Activated CD8-positive, alpha-beta memory T cell treated with anti-CD3 and anti-CD28 coated beads for 36 hours (primary cell): Measurements from ENCODE around the gene GOLT1B. TPM values are rescaled to one million over a fixed set of nuclear protein-coding genes. Genes with fewer than 3 reads are reported as not detected.

Experiments
- CTCF ChIA-PET: fragments of 350-600 bp; sonication (Branson Sonifier 250); formaldehyde crosslinking; loops from one replicate; lab custom pipeline; 2021; ENCODE audit warnings: antibody characterized with exemption; lab: Charles Lee
- POLR2A ChIA-PET: fragments of 350-600 bp; sonication (Branson Sonifier 250); formaldehyde crosslinking; loops from one replicate; lab custom pipeline; 2021; ENCODE audit warnings: antibody characterized with exemption; lab: Charles Lee
- total RNA-seq, 2 experiments: library from RNA; stranded (reverse); gene quantifications; one replicate each; pipeline ENCODE4 v1.2.3, GENCODE V29; 2021

Gene GOLT1B
- total RNA-seq, 2 experiments from 2014 or later = 43.0 to 46.3 TPM

DNA sequence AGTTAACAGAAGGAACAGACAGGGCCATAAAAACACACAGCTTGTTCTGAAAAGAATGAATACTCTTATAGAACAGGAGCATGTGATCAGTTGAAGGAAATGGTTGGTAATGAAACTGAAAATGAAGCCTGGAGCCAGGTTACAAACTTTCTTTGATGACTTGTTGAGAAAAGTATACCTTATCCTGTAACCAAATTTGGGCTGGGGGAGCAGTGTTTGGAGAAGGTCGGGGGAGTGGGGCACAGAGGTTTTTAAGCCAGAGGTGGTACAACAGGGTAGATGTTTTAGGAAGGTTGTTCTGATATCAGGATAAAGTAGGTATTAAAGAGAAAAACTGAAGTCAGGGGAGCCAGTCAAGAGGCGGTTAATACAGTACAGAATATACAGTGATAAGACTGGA, 8.2 kb downstream of the GOLT1B start:
- POLR2A ChIA-PET = no interaction called here

DNA sequence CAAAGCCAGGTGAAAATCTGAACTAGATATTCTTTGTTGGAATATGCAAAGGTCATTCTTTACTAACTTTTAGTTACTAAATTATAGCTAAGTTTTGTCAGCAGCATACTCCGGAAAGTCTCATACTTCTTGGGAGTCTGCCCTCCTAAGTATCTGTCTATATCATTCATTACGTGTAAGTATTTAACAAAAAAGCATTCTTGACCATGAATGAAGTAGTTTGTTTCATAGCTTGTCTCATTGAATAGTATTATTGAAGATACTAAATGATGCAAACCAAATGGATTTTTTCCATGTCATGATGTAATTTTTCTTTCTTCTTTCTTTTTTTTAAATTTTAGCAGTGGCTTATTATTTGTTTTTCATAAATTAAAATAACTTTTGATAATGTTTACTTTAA, 14.7 kb downstream of the GOLT1B start:
- POLR2A ChIA-PET = no interaction called here
- CTCF ChIA-PET = interaction anchor here (1.0 kb wide), 1 partner anchor 11 kb away, joined by 3 read pairs; no protein-coding TSS in a partner anchor

More for the DNA sequence above, 8.2 kb downstream of the GOLT1B start:
- CTCF ChIA-PET = no interaction called here

DNA sequence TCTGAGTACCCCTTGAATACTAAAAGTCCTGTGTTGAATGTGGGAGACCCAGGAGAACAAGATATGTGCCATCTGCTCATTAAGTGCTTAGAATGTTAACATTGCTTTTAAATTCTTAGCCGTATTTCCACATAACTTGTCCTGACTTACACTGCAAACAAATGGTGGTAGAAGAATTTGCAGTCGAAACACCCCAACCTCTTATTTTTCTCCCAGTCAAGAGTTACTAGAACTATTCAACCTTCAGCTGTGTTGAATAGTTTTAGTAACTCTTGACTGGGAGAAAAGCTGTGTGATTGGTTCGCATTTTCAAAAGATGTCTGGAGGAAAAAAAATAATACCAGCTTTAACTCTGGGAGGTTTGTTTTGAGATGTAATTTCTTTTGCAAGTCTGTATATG, 16.9 kb downstream of the GOLT1B start:
- ChIA-PET POLR2A (no interaction called here), CTCF (no interaction called here)

DNA sequence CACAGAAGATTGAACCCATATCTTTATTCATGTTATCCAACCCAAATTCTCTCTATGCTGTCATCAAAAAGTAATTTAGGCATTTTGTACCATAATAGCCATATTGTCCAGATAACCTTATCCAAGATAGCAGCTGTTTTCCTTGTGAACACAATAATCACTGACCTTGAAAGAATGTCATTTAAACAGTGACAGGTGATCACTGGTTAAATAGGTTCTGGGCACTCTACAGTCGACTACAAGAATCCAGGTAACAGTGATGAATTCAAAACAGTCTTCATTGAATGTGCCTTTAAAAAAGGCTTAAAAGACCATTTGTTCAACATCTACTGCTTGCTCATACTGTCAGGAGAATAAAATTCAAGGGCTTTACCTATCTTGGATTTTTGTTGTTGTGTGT, 20.0 kb downstream of the GOLT1B start:
- ChIA-PET CTCF (interaction anchor here (1.2 kb wide), 1 partner anchor 9 kb away, joined by 3 read pairs; no protein-coding TSS in a partner anchor), POLR2A (no interaction called here)

DNA sequence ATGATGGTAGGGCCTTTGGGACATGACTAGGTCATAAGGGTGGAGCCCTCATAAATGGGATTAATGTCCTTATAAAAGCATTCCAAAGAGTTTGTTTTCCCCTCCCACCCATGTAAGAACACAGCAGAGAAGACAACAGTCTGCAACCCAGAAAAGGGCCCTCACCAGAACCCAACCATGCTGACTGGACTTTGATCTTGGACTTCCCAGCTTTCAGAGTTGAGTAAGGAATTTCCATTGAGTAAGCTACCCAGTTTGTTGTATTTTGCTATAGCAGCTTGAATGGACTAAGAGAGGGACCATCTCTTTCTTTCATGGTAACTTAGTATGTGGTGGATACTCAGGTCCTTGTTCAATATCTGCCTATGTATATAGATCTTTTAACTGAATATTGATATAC, 21.6 kb downstream of the GOLT1B start:
- CTCF ChIA-PET = no interaction called here

DNA sequence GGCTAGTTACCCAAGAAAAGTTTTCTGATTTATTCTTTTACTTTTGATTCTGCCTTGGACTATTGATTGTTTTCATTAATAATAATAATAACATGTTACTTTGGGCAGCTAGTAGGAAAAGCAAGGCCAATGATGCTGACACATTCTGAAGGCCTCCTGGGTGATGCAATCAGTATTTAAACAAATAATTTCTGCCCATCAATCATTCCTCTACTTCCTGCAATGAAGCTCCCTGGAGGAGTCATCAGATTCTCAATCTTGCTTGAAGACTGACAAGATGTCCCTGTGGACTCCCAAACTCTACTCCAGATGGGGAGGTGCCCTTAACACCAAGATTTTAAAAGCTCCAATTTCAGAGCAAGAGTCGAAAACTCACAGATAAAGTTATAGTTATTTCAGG, 24.5 kb downstream of the GOLT1B start, which contains the start of gene SPX:
Gene SPX (plus strand): TSS at position 244 of the 400 bp plus-strand sequence. CDS start 177 bp downstream, outside the sequence.
- POLR2A ChIA-PET = interaction anchor here (1.9 kb wide), 1 partner anchor 132 kb away, joined by 5 read pairs; the partner anchor contains the start of gene LDHB
- CTCF ChIA-PET = no interaction called here

More for the DNA sequence above, 21.6 kb downstream of the GOLT1B start:
- POLR2A ChIA-PET = no interaction called here

DNA sequence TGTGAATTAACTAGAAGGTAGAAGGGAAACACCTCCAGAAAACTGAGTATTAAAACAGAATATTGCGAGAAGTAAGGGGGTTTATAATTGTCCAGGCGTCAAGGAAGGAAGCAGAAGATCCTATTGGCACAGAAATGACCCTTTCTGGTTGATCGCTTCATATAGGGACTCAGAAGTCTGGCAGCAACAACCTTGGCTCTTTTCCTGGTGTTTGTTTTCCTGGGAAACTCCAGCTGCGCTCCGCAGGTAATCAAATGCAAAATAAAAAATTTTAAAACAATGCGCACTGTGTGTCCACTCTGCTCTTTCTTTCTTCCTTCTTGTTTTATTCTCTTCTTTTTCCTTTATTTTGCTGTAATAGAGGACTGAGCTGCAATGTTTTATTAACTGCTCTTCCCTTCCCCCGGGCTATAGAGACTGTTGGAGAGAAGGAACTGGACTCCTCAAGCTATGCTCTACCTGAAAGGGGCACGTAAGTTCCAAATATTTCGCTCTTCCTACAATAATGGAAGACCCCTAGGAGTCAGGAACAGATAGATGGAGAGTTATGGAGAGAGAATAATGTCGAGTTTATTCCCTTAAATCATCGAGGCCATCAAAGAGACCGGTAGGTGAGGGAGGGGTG, 25.2 kb downstream of the GOLT1B start:
- POLR2A ChIA-PET = interaction anchor here (1.4 to 1.9 kb wide), 2 partner anchors 25 to 131 kb away, joined by 5 read pairs; partner anchors contain the start of genes GOLT1B, LDHB and RECQL
- CTCF ChIA-PET = no interaction called here

DNA sequence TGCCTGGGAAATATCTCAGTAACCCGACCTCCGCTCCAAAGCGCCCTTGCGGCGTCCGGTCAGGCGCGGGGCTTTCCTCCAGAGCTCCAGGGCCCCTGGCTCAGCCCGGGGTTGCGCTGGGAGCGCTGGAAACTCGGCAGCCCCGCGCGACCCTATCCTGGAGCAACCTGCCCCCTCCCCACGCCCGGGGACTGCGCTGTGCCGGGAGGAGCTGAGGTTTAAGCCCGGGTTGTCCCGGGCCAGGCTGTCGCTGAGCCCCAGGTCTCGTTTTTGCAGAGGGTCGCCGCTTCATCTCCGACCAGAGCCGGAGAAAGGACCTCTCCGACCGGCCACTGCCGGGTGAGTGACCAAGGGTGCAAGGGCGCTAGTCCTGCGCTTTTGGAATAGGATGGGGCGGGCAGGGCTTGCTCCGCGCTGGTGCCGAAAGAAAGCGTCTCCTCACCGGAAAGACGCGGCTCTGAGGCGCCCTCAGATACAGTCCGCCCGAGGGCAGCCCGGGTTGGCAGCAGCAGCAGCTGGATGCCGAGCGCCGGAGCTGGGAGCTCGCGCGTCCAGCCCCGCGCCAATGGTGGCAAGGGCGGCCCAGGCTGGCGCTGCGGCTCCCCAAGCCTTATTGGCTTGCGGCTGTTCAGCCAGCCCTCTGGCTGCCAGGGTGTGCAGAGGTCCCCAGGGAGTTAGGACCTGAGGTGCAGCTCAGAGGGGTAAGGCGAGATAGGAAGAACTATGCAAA, 26.0 kb downstream of the GOLT1B start:
- CTCF ChIA-PET = interaction anchor here (0.6 to 0.7 kb wide), 2 partner anchors 11 to 71 kb away, joined by 3 read pairs; no protein-coding TSS in a partner anchor
- POLR2A ChIA-PET = interaction anchor here (1.4 to 1.9 kb wide), 2 partner anchors 26 to 130 kb away, joined by 5 read pairs; partner anchors contain the start of genes GOLT1B, LDHB and RECQL

DNA sequence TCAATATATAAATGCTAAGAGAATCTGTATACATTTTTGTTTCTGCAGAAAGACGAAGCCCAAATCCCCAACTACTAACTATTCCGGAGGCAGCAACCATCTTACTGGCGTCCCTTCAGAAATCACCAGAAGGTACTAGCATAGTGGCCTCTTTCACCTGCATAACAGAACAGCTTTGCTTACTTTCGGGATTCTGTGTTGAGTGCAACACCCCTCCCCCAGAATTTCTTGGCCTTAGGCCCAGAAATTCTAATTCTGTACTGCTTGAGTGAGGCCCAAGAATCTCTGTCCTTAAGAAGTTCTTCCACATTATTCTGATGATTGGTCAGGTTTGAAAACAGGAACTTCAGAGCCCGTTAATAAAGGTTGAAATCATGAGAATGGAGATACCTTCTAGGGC, 27.4 kb downstream of the GOLT1B start:
- ChIA-PET POLR2A (interaction anchor here (1.2 kb wide), 1 partner anchor 129 kb away, joined by 3 read pairs; the partner anchor contains the start of gene LDHB), CTCF (no interaction called here)

DNA sequence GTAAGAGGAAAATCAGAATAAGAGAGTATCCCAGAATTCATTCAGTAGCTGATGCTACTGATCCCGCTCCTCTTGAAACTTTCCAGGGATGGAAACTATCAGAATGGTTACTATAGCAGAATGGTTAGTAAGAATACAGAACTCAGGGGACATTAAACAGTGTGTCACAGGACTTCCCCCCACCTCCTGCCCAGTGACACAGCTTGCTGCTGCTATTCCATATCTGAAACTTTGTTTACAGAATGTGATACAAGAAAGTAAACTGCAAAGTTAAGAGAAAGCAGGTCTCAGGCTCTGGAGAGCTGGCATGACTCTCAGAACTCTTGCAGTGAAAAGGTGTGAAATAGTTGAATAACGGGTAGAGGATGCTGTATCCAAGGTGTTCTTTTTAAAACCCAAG, 27.9 kb downstream of the GOLT1B start:
- ChIA-PET POLR2A (interaction anchor here (1.2 kb wide), 1 partner anchor 128 kb away, joined by 3 read pairs; the partner anchor contains the start of gene LDHB), CTCF (no interaction called here)

DNA sequence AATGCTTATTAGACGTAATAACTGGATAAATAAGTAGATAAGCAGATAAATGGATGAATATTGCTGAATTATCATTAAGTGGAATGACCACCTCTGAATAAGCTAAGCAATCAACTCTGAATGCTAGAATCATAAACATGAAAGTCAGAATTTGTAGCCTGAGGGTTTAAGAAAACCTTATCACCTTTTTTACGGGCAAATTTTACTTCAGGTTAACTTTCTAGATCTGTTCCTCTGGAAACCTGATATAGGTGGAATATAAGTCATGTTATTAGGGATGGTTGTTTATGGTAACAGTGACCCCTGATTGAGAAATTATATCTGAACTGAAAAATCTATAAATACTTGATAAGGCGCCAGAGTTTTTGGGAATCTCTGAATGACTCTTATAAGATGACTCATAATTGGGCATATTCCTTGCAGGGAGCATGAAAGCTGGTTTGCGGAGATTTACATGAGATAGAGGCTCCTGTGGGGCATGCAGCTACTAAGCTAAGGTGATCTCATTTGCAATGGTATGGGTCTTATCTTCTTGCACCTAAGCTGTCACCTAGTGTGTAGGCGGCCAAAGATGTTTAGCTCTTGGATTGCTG, 36.6 kb downstream of the GOLT1B start:
- ChIA-PET POLR2A (no interaction called here), CTCF (no interaction called here)

DNA sequence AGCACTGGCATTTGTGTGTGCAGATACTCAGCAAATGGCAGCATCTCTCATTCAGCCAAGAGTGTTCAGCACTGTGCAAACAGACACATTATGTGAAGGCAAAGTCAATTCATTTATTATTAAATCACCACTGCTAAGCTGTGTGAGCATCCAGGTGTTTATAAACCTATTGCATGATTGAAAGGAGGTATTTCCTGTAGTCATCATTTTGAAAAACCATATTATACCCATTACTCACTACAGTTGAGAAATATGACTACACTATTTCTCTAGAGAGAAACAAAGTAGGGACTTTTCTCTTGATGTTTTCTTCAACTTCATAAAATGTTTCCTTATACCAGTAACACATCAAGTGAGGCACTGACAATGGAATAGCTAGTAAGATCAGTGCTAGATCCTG, 38.2 kb downstream of the GOLT1B start:
- POLR2A ChIA-PET = interaction anchor here (0.8 kb wide), 1 partner anchor 141 kb away, joined by 6 read pairs; no protein-coding TSS in a partner anchor
- CTCF ChIA-PET = no interaction called here

DNA sequence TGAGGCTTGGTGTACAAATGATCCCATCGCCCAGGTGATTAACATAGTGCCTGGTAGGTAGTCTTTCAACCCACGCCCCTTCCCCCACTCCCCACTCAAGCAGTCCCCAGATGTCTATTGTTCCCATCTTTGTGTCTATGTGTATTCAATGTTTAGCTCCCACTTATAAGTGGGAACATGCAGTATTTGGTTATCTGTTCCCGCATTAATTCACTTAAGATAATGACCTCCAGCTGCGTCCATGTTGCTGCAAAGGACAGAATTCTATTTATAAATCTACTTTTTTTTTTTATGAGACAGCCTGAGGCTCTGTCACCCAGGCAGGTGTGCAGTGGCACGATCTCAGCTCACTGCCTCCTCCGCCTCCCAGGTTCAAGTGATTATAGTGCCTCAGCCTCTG, 40.2 kb downstream of the GOLT1B start:
- ChIA-PET CTCF (no interaction called here), POLR2A (interaction anchor here (0.5 kb wide), 1 partner anchor 122 kb away, joined by 4 read pairs; no protein-coding TSS in a partner anchor)

DNA sequence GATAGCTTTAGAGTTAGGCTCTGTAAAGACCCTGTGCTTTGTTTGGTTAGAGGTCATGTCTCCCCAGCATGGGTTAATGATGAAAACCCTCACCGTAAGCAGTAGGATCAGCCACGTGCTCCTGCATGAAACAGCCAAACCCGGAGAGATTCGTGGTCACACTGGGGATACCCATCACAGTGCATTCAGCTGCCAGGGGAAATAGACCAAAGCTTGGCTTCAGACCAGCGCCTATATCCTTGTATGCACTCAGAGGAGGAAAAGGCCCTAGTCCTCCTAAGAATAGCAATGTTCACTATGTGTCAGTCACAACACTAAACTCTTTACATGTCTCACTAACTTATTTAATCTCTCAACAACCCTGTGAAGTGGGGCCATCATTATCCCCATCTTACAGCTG, 40.8 kb downstream of the GOLT1B start:
- POLR2A ChIA-PET = interaction anchor here (0.5 kb wide), 1 partner anchor 121 kb away, joined by 4 read pairs; no protein-coding TSS in a partner anchor
- CTCF ChIA-PET = no interaction called here

DNA sequence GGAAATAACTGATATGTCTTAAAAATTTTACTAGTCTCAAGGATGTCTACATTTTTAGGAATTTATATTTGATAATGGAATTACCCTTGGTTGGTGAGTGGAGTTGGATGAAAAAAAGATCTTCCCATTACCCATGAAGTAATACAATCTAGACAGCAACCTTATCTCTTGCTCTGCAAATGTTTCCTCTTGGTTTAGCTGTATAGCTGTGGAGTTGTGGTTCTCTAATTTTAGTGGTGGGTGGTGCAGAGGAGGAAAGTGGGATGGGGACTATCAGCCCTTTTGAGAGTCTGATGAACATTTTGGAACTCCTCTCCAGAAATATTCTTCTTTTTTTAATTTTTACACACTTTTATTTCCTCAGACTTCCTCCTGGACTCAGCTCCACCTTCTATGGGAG, 41.6 kb downstream of the GOLT1B start:
- CTCF ChIA-PET = no interaction called here
- POLR2A ChIA-PET = no interaction called here

DNA sequence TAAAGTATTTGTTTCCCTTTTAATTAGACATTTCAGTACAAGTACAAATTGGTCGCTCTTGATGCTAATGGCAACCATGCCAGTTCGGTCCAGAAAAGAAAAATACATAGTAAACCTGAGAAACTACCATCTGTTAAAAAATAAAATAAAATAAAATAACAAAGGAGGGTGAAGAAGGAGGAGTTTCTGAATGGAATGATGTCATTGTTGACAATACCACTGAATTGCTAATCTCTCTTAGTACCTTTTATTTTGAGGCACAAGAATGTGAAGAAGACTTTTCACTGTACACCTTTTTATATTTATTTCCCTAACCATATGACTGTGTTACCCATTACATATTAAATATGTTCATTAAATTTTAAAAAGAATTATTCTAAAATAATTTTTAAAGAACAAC, 44.0 kb downstream of the GOLT1B start:
- POLR2A ChIA-PET = no interaction called here
- CTCF ChIA-PET = no interaction called here

DNA sequence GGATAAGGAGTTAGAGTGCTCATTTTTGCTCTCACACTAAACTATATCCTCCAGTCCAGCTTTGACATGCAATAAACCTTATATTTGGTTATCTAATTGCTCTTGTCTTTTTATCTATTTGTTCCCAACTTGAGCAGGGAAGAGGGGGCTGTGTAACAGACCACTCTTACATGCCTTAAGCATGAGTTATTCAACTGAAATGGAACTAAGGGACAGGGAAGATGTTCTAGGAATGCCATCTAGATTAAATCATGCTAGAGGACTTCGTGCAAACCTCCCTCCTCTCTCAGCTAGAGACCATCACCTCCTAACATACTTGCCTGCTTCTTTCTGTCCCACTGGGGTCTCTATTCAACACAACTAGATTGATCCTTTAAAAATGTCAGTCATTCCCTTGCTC, 45.1 kb downstream of the GOLT1B start:
- POLR2A ChIA-PET = no interaction called here
- CTCF ChIA-PET = no interaction called here

DNA sequence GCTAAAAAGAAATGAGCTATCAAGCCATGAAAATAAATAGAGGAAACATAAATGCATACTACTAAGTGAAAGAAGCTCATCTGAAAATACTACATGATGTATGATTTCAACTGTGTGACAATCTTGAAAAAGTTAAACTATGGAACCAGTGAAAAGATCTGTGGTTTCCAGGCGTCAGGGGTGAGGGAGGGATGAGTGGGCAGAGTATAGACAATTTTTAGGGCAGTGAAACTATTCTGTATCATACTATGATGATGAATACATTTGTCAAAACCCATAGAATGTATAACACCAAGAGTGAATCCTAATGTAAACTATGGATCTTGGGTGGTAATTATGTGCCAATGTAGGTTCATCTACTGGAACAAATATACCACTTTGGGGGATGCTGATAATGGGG, 45.8 kb downstream of the GOLT1B start:
- ChIA-PET CTCF (no interaction called here), POLR2A (no interaction called here)

DNA sequence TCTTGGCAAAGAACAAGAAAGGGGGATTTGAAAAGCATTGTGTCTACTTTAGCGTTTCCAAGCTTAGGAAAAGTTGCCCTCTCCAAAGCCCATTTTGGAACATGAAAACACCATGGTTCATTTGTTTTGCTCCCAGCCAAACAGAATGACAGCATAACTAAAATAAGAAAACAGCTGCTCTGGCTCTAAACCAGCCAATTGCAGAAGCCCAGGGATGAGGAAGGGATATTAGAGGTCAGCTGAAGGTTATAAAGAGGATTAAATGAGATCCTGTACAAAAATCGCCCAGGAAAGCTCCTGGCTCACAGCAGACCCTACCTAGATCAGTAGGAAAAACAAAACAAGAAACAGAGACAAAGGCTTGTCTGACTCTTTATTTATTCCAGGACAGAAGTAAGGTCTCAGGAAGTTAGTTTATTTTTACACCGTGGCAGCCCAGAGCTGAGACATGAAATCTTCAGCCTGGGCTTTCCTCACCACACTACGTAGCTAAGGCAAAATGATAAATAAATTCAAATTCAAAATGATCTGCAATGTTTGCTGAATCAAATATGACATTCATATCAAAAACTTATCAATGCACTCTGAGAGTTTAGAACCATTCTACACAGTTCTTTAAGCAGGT, 50.4 kb downstream of the GOLT1B start:
- POLR2A ChIA-PET = no interaction called here
- CTCF ChIA-PET = interaction anchor here (0.6 kb wide), 1 partner anchor 27 kb away, joined by 4 read pairs; no protein-coding TSS in a partner anchor
